ENCODE data around the gene KCTD16.

The KCTD16 gene

DNA sequence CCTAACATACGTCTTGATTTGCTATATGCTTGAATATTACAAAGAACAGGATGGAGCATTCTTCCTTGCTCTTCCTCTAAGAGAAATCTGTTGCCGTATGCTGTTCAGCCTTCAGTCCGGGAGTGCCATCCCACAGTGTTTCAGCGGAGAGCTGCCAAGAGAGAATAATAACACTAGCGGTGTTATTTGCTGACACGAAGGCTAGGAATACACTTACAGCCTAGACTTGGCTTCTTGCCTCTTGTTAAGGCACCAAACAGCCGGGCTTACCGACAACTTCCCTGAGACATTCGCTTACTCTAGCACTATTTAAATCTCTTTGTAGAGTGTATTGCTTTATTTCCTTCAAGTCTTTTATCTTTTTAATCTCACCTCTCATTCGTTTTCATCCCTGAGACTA, 31.4 kb downstream of the KCTD16 start:
- TF ChIP-seq, protein P1, sequence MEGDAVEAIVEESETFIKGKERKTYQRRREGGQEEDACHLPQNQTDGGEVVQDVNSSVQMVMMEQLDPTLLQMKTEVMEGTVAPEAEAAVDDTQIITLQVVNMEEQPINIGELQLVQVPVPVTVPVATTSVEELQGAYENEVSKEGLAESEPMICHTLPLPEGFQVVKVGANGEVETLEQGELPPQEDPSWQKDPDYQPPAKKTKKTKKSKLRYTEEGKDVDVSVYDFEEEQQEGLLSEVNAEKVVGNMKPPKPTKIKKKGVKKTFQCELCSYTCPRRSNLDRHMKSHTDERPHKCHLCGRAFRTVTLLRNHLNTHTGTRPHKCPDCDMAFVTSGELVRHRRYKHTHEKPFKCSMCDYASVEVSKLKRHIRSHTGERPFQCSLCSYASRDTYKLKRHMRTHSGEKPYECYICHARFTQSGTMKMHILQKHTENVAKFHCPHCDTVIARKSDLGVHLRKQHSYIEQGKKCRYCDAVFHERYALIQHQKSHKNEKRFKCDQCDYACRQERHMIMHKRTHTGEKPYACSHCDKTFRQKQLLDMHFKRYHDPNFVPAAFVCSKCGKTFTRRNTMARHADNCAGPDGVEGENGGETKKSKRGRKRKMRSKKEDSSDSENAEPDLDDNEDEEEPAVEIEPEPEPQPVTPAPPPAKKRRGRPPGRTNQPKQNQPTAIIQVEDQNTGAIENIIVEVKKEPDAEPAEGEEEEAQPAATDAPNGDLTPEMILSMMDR (IDR thresholded peaks at IDR 0.05; ENCODE audit: low read depth, low read length, missing control alignments) = no peak
- no peak overlapping the region for H3K4me3 ChIP-seq (replicated peaks; ENCODE audit: low read depth, low read length)
- DNase-seq (ENCODE audit: extremely low read depth, low read depth) = no peak

DNA sequence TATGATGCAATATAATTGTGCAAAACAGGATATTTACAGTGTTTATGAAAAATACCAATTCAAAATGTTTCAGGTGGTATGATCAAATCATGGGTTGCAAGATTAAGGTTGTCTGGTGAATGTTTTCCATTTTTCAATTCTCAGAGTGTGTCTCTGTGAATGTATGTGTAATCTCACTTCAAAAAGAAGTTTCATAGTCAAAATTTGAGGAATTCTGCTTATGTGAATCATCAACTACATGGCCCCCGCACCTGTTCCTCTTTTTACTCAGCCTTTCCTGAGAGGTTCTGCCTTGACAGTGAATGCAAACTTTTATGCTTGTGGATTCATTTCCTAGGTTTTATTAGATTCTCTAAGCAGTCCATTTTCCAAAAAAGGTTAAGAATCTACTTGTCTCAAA, 32.1 kb downstream of the KCTD16 start:
- H3K4me3 ChIP-seq (replicated peaks; ENCODE audit: low read depth, low read length) = no peak overlapping the region

DNA sequence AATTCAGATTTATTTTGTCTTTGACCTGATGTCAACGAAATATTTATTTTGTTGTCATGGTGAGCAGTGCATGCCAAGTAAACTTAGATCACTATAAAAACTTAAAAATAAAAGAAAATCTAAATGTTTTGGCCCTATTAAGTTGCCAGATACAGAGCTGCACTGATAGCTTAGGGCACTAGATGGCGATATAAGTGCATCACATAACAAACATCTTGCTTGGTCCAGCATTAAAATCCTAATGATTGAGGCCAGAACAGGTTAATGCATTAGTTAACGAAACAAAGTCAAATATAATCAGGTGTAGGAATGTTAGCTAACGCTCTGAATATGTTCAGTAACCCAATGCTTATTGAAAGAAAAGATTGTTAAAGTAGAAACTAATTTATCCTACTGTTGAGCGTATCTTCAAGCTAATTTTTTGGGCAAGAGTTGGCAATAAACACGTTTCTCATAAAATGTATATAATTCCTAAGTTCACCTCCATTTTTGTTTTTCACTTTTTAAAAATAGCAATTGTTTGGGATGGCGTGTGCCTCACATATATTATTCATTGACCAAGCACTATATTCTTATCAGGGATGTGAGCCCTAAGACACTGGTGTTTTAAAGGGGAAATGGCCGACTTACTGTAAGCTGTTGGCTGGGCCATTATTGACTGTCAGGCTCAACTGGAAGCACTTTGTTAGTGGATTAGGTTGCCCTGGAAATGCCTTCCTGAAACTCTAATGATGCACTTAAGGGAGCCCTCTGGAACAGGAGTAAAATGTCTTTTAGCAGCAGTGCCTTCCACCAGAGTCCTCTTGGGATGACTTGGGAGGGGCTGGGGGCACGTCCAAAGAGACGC, 33.3 kb downstream of the KCTD16 start:
- DNase-seq (ENCODE audit: extremely low read depth, low read depth) = peak; percentile 46
- TF ChIP-seq, protein P1 (IDR thresholded peaks at IDR 0.05; ENCODE audit: low read depth, low read length, missing control alignments) = peak; percentile 78
- no peak overlapping the region for H3K4me3 ChIP-seq (replicated peaks; ENCODE audit: low read depth, low read length)

More for the DNA sequence above, 32.1 kb downstream of the KCTD16 start:
- TF ChIP-seq, protein P1 (IDR thresholded peaks at IDR 0.05; ENCODE audit: low read depth, low read length, missing control alignments) = no peak
- DNase-seq (ENCODE audit: extremely low read depth, low read depth) = no peak

DNA sequence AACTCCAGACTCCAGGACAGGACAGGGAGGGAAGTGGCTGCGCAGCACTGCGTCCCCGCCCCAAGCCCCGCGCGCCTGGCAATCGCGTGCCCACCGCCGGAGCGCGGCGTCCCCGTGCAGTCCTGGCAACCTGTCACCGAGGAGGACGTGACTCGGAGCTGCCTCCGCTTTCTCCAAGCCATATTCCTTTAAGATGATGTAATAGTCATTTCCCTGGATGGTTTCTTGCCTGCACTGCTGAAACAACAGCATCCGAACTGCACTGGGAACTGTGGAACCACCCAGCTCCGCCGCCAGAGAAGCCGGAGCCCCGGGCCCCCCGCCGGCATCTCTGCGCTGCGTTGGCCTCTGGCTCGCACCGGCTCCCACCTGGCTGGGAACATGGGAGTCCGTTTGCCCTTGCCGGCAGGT, 34.5 kb downstream of the KCTD16 start:
- TF ChIP-seq, protein P1 (IDR thresholded peaks at IDR 0.05; ENCODE audit: low read depth, low read length, missing control alignments) = no peak
- DNase-seq (ENCODE audit: extremely low read depth, low read depth) = no peak
- H3K4me3 ChIP-seq (replicated peaks; ENCODE audit: low read depth, low read length) = peak overlapping the region; percentile 16

DNA sequence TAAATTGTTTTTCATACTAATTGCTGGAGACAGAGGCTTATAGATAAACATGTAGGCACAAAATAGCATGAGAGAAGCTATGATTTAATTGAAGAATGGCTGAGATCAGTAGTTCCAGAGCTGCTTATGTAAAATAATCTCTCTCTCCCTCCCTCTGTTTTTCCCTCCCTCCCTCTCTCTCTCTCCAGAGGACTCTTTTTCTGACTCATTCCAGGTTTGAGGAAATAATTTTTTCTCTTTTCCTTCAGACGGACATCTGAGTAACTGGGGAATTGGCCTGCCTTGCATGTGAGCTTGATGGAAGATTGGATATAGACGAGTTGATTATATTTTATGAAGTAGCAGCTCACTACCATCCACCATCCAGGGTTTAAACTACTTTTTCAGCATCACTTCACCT, 35.5 kb downstream of the KCTD16 start:
- TF ChIP-seq, protein P1 (IDR thresholded peaks at IDR 0.05; ENCODE audit: low read depth, low read length, missing control alignments) = no peak
- DNase-seq (ENCODE audit: extremely low read depth, low read depth) = no peak
- H3K4me3 ChIP-seq (replicated peaks; ENCODE audit: low read depth, low read length) = no peak overlapping the region

DNA sequence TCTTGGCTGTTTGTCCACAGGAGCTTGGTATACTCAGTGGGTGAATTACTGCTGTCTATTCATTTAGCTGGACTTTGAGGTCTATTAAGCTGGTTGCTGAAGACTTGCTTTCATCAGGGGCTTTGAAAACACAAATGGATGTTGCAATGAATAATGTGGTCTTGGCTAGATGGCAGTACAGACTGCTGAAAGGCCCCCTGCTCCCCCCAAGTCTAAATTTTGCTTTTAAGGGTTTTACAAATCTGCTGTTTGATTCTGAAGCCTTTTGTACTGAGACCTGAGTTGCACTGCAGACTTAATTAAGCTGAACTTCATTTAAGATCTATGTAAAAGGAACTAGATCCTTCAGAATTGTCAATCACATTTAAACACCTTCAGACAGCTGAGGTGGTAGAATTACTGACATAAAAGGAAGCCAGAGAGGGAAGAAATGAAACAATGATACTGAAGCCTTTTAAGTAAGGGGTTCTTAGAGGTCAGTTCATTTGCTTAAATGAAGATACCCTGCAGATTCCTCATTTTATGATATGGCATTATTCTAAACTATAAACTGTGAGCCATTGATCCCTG, 37.3 kb downstream of the KCTD16 start:
- H3K4me3 ChIP-seq (replicated peaks; ENCODE audit: low read depth, low read length) = no peak overlapping the region
- TF ChIP-seq, protein P1 (IDR thresholded peaks at IDR 0.05; ENCODE audit: low read depth, low read length, missing control alignments) = no peak
- DNase-seq (ENCODE audit: extremely low read depth, low read depth) = no peak
